GM21619 (cell line): ENCODE data around the gene ODAD4.

Experiments
- ATAC-seq: cut with Tn5 transposase; IDR thresholded peaks from one replicate; pipeline ENCODE4 v1.9.1; 2021; ENCODE audit not compliant: unreplicated experiment

ODAD4 gene

GRCh38 chr17:41939044-41939692, 8.8 kb downstream of the ODAD4 start:
- ATAC-seq = no peak

DNA sequence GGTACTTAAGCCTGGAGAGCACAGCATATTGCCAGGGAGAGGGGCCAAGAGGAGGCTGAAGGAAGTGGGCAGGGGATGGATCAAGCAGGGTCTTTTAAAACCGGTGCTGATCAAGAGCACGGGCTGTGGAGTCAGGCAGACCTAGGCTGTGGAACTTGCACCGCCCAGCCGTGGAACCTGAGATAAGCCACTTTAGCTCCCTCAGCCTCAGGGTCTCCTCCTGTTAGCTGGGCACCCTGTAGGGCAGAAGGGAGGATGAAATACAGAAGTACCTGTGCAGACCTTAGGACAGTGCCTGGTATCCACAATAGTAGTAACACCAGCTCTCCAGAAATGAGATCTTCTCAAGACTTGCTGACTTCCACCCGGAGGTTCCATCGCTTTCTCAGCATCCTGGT, 9.3 kb downstream of the ODAD4 start:
- ATAC-seq = no peak

- ATAC-seq = no peak
Observed at GRCh38 chr17:41941168-41941567, 10.8 kb downstream of the ODAD4 start.

GRCh38 chr17:41942626-41943373, 12.4 kb downstream of the ODAD4 start:
- no peak for ATAC-seq

DNA sequence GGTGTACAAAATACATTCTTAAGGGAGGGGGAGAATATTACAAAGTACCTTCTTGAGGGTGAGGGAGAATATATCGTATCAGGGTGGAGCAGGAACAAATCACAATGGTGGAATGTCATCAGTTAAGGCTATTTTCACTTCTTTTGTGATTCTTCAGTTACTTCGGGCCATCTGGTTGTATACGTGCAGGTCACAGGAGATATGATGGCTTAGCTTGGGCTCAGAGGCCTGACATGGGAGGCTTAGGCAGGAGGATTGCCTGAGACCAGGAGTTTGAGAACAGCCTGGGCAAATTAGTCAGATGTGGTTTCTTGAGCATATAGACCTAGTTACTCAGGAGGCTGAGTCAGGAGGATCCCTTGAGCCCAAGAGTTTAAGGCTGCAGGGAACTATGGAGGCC, 13.1 kb downstream of the ODAD4 start:
- no peak for ATAC-seq

DNA sequence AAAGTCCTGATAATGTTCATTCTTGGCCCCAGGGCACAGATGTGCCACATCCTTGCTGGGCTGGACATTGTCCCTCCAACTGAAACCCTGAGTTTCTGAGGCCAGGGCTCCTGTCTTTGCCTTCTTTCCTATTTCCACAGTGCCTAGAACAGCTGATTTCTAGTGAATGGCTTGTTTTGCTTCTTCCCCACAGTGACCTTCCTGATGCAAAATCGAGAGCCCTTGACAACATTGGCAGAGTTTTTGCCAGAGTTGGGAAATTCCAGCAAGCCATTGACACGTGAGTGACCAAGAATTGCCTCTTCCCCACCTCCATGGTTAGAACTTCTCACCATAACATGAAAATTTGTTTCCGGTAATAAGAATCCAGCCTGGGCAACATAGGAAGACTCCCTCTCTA, 14.5 kb downstream of the ODAD4 start:
- no peak for ATAC-seq

GRCh38 chr17:41948762-41949460, 18.5 kb downstream of the ODAD4 start:
- ATAC-seq = no peak

- no peak for ATAC-seq
Observed at GRCh38 chr17:41956522-41956921, 26.1 kb downstream of the ODAD4 start.

DNA sequence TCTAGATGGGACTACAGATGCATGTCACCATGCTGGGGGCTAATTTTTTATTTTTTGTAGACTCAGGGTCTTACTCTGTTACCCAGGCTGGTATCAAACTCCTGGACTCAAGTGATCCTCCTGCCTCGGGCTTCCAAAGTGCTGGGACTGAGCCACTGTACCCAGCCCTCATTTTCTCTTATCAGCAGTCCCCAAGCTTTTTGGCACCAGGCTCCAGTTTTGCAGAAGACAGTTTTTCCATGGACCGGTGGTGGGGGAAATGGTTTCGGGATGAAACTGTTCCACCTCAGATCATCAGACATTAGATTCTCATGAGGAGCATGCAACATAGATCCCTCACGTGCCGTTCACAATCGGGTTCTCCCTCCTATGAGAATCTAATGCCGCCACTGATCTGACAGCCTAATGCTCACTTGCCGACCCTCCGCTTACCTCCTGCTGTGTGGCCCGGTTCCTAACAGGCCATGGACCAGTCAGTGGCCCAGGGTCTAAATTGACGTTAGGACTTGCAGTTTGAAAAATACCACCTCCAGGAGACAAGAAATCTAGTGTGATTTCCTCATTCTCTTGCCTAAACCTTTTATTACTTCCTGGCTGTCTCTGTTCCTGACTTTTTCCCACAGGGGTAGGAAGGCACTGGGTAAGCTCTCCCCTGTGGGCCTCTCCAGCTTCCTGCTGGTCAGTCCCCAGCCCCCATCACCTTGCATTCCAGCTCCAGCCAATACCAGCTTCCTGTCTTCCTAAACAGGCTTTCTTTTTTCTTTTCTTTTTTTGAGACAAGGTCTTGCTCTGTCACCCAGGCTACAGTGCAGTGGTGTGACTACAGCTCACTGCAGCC, 26.8 kb downstream of the ODAD4 start:
- ATAC-seq = no peak

DNA sequence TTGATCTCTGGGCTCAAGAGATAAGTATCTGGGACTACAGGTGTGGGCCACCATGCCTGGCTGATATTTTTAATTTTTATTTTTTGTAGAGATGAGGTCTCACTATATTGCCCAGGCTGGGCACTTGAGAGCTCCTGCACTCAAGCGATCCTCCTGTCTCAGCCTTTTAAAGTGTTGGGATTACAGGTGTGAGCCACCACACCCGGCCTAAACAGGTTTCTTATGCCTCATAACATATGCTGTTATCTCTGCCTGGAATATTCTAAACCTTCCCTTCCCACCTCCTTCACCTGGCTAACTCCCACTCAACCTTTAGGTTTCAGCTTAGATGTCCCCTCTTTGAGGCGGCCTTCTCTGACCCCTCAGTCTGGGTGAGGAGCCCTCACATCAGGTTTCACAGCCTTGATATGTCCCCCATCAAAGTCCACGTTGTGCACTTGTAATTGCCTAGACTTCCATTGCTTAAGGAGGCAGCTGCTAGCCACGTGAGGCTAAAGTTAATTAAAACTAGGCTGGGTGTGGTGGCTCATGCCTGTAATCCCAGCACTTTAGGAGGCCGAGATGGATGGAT, 27.5 kb downstream of the ODAD4 start:
- ATAC-seq = no peak

DNA sequence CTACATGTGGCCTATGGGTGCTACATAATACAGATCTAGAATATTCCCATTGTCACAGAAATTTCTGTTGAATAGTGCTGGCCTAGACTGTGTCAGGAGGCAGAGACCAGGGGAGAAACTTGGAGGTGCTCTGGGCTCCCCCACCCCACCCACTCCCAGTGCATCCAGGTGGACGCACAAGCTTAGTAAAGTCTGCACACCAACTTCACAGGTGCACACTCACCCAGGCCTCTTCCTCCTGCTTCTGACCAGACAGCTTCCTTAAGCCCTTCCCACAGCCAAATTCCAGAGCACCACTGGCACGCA, 28.6 kb downstream of the ODAD4 start:
- ATAC-seq = no peak

DNA sequence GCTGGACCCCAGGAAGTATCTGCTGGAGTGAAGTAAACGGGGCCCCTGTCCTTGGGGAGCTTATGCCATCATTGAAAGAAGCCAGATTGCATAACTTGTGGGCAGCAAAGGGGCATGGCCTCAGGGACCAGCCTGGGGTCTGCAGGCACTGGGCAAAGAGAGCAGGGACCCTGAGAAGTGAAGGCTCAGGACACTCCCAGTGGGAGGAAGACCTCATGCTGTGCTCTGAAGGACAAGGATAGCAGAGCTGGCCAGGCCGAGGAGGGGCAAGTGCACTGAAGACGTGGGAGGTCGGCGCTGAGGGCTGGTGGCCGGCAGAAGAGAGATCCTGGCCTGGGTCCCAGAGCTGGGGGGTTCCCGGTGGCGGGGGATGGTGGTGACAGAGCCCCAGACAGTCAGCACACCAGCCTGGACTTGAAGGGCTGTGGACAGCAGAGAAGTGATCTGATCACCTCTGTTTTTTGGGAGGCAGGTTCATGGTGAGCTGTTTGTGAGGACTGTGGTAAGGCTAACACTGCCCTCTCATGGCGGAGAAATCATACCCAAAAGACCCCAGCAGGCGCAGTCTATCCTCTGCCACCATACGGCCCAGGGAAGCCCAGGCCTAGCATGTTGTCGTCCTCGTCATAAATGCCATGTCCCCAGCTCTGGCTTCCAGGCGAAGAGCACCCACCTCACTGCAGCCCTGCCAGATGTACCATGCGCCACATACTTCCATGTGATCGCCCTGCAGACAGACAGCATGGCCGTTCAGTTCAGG, 29.1 kb downstream of the ODAD4 start:
- no peak for ATAC-seq

DNA sequence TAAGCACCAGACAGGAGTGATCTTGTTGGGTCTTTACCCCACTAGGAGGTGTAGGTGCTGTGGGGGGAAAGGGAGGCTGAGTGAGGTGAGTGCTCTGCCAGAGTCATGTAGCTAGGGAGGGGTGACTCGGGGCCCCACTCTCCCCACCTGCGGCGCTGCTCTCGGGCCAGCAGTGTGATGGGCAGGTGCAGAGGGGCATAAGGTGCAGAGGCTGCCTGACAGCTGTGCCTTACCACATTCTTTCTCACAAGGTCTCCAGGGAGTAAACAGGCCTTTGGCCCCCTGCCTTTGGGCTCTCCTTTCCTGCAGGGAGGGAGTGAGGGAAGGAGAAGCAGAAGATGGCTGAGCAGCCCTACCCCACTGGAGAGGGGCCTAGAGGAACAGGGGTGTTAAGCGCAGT, 31.7 kb downstream of the ODAD4 start:
- no peak for ATAC-seq

DNA sequence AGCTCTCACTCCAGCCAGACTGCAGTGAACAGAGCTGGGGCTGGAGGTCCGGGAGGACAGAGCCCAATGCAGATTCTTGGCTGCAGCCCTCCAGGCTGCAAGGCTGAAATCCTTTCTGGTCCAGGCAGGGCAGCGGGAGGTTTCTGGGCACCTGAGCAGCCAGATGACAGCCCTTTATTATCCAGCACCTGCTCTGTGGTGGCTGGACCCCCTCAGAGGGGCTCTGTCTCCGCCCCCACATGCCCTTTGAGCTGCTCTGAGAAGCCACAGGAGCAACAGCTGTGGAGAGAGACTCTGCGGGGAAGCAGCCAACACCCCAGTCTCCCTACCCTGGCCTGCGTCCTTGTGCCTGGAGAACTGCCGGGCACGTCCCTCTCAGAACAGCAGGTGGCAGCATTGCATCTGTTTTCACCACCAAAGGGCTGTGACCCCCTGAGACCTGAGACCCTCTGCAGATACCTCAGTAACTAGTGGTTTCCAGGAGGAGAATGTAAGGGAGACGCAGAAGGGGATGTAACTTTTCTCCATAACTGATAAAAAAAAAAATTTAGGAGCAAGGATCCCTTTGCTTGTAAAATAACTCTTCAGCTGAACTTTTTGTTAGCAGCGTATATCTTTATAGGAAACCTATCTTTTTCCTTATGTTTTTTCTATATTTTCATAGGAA, 32.5 kb downstream of the ODAD4 start:
- no peak for ATAC-seq

DNA sequence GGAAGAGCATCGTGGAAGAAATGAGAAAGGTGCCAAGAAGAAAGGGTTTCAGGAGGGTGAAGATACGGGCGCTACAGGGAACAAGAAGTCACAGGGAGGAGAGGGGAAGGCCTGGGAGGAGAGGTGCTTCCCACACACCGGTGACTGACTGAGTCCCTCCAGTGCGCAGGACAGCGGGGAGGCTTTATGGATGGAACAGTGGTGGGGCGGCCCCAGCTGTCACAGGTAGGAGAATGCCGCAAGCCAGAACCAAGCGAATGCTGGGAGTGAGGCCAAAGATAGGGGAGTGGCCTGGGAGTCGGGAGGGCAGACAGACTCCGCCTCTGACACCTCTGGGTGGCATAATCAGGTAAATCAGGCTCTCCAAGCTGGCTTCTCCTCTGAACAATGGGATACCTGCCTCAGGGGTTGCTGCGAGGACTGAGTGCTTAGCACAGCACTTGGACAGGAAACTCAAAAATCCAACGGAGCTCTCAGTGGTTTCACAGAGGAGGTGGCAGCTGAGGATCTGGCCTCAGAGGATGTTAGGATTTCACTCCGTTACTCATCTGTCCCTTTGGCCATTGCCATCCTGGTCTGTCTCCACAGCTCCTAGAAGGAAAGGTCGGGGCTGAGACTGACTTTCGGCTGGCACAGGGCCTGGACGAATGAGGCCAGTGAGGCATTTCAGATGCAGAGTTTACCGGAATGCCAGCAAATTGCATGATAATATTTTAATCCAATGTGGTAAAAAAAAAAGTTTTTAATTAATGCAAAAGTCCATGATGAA, 35.5 kb downstream of the ODAD4 start:
- peak; percentile 47 for ATAC-seq

DNA sequence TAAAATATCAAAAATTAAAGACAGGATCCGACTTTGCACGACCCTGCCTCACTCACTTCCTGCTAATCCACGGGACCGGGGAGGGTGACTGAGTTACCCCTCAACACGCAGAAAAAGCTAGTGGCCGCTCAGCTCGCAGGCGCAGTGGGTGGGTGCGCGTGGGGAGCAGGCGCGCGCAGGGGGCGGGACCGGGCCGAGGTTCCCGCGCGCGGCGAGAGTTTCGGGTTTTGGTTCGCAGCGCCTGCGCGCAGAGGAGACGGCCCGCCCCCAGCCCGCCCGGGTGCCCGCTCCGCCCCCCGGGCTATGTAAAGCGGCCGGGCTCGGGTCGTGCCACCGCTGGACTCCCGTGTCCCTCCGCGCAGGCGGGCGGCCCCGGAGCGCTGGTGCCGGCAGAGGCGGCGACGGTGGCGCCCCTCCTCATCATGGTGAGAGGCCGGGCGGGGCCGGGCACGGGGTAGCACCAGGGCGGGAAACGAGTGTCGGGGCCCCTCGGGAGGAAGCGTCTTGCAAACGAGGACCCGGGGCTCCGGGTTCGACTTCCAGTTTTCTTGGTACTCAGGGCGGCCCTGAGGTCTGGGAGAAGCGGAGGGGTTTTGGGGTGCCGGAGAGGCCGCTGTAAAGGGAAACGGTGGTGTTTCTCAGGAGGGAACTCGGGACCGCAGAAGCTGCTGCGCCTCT, 36.2 kb downstream of the ODAD4 start, which contains the start of gene CNP:
TSS of gene CNP (plus strand) at position 333 of the 678 bp plus-strand sequence. CDS start at position 423, 90 bp downstream.
- peak; percentile 46 for ATAC-seq

GRCh38 chr17:41967141-41967920, 36.9 kb downstream of the ODAD4 start:
- peak; percentile 9 for ATAC-seq
